Stomach (tissue), 4 donors: ENCODE measurements around the gene AUTS2.

ENCODE experiments used
- POLR2A ChIP-seq, 4 donors: fragments of 450-650 bp; IDR thresholded peaks; one replicate each; pipeline ENCODE4 v1.6.1; 2016; ENCODE audit warnings: antibody characterized with exemption in 4 of 4, control low read depth in 2 of 4, mild to moderate bottlenecking in 1 of 4, moderate library complexity in 1 of 4
- POLR2AphosphoS5 ChIP-seq, 3 donors: sonication (generic); formaldehyde crosslinking; IDR thresholded peaks; one replicate each; pipeline ENCODE4 v1.6.1; 2016; ENCODE audit warnings: antibody characterized with exemption in 3 of 3
- TF ChIP-seq, protein P1 (sequence below), 7 experiments: fragments of 450-650 bp in 4 of 7; fragments of 200-600 bp in 3 of 7; sonication (generic) in 3 of 7; IDR thresholded peaks; one replicate each; pipeline ENCODE4 v1.5.1; 2016 to 2019; ENCODE audit warnings: antibody characterized with exemption in 7 of 7, control low read depth in 2 of 7, mild to moderate bottlenecking in 1 of 7

GRCh38 chr7:69735582-69735981 lies 137.3 kb downstream of the AUTS2 start:
- TF ChIP-seq, protein P1, sequence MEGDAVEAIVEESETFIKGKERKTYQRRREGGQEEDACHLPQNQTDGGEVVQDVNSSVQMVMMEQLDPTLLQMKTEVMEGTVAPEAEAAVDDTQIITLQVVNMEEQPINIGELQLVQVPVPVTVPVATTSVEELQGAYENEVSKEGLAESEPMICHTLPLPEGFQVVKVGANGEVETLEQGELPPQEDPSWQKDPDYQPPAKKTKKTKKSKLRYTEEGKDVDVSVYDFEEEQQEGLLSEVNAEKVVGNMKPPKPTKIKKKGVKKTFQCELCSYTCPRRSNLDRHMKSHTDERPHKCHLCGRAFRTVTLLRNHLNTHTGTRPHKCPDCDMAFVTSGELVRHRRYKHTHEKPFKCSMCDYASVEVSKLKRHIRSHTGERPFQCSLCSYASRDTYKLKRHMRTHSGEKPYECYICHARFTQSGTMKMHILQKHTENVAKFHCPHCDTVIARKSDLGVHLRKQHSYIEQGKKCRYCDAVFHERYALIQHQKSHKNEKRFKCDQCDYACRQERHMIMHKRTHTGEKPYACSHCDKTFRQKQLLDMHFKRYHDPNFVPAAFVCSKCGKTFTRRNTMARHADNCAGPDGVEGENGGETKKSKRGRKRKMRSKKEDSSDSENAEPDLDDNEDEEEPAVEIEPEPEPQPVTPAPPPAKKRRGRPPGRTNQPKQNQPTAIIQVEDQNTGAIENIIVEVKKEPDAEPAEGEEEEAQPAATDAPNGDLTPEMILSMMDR (IDR thresholded peaks at IDR 0.05): no peak
- TF ChIP-seq POLR2A (IDR thresholded peaks at IDR 0.05) (no peak), POLR2AphosphoS5 (IDR thresholded peaks at IDR 0.05) (no peak)
